Esophagus squamous epithelium (tissue), 5 donors: ENCODE data around the gene FAM120B. TPM values are rescaled to one million over a fixed set of nuclear protein-coding genes. Genes with fewer than 3 reads are reported as not detected.

Experiments used
- DNase-seq: peaks from one replicate; lab custom pipeline; 2025; lab: John Stamatoyannopoulos, UW
- H3K27ac ChIP-seq, 4 donors: fragments of 200-600 bp; sonication (generic); one replicate each; pipeline ENCODE4 v1.5.1; 2016 to 2019; ENCODE audit warnings: mild to moderate bottlenecking in 1 of 4
- H3K27me3 ChIP-seq, 4 donors: fragments of 200-600 bp; sonication (generic); 1 replicate in 3 of 4; 2 replicates in 1 of 4; pipeline versions ENCODE4 v1.5.1 to v1.6.0; 2017 to 2021; ENCODE audit warnings: antibody characterized with exemption in 1 of 4
- H3K36me3 ChIP-seq, 3 donors: fragments of 200-600 bp; sonication (generic); one replicate each; pipeline ENCODE4 v1.5.1; 2016 to 2019
- H3K4me1 ChIP-seq, 3 donors: fragments of 200-600 bp; sonication (generic); one replicate each; pipeline ENCODE4 v1.5.1; 2017 to 2019
- H3K4me3 ChIP-seq, 4 donors: fragments of 200-600 bp; sonication (generic); 1 replicate in 3 of 4; 2 replicates in 1 of 4; pipeline ENCODE4 v1.5.1; 2016 to 2019; ENCODE audit warnings: mild to moderate bottlenecking in 2 of 4, moderate library complexity in 1 of 4
- H3K9me3 ChIP-seq, 3 donors: fragments of 200-600 bp; sonication (generic); one replicate each; pipeline ENCODE4 v1.5.1; 2016 to 2019
- POLR2A ChIP-seq, 4 donors: fragments of 450-650 bp; IDR thresholded peaks; one replicate each; pipeline ENCODE4 v1.6.1; 2017; ENCODE audit warnings: antibody characterized with exemption in 4 of 4, mild to moderate bottlenecking in 4 of 4, moderate library complexity in 3 of 4
- WGBS, 2 donors: methylation state at CpG; one replicate each; pipeline ENCODE4 v1.1.5; 2018; 5-methylcytosine and 5-hydroxymethylcytosine counted together
- intact Hi-C: fragments of 100-400 bp; cut with DNase I; formaldehyde crosslinking; loops from one replicate; pipeline ENCODE4 v1.15.0; 2022
- total RNA-seq, 4 donors: library from RNA; depleted of rRNA; stranded (reverse); fragments of >200 nt; gene quantifications; one replicate each; pipeline ENCODE4 v1.1.0, GENCODE V29; 2016
- TF ChIP-seq, protein P1 (sequence below), 6 experiments: fragments of 450-650 bp in 4 of 6; fragments of 200-600 bp in 2 of 6; sonication (generic) in 2 of 6; IDR thresholded peaks; one replicate each; pipeline ENCODE4 v1.5.1; 2016 to 2019; ENCODE audit warnings: antibody characterized with exemption in 6 of 6, mild to moderate bottlenecking in 4 of 6, moderate library complexity in 4 of 6
- donor health status: DM: yes; HTN: yes; CAD: no.

FAM120B gene
- total RNA-seq, 4 donors from 2014 or later = 8.4 to 25.6 (median 12.9) TPM

DNA sequence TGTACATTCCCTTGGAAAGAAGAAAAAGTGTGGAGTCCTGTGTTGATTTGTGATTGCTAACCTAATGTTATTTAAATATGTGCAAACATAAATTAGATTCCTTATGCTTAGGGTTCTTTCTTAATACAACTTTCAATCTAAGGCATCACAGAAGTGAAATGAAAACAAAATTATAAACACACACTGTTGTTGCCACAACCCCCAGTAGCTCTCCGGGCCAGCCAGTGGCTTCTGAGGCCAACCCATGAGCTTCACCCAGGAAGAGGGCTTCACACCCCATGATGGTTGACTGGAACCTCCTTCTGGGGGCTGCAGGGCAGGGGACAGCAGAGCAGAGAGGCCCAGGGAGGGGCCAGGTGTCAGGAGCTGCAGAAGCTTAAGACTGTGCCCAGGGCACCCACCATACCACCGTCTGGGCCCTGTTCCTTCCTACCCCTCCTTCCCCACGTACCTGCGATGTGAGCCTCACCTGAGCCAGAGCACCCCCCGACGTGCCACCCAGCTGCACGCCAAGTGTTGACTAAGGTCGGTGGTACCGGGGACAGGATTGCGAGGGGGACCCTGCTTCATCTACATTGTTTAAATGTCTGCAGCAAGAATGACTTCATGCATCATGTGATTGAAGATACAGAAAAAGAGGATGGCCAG is 110.5 kb downstream of the FAM120B start:
- Histone ChIP-seq H3K36me3 (no peaks in the 10 kb centered on the region), H3K4me1 (no peaks in the 10 kb centered on the region), H3K9me3 (no peaks in the 10 kb centered on the region), H3K27ac (no peak overlapping the region), H3K4me3 (no peak overlapping the region), H3K27me3 (peaks cover 0 to 57% (median 0%) of the 10 kb centered on the region in 4 donors)
- 86 to 96% methylated on average over 5 to 10 of the region's 10 CpGs for WGBS, 2 donors
- no peak for DNase-seq
- intact Hi-C loops = no loop called here
- TF ChIP-seq, protein P1, sequence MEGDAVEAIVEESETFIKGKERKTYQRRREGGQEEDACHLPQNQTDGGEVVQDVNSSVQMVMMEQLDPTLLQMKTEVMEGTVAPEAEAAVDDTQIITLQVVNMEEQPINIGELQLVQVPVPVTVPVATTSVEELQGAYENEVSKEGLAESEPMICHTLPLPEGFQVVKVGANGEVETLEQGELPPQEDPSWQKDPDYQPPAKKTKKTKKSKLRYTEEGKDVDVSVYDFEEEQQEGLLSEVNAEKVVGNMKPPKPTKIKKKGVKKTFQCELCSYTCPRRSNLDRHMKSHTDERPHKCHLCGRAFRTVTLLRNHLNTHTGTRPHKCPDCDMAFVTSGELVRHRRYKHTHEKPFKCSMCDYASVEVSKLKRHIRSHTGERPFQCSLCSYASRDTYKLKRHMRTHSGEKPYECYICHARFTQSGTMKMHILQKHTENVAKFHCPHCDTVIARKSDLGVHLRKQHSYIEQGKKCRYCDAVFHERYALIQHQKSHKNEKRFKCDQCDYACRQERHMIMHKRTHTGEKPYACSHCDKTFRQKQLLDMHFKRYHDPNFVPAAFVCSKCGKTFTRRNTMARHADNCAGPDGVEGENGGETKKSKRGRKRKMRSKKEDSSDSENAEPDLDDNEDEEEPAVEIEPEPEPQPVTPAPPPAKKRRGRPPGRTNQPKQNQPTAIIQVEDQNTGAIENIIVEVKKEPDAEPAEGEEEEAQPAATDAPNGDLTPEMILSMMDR (IDR thresholded peaks at IDR 0.05) = no peak
- TF ChIP-seq POLR2A (IDR thresholded peaks at IDR 0.05) = no peak

DNA sequence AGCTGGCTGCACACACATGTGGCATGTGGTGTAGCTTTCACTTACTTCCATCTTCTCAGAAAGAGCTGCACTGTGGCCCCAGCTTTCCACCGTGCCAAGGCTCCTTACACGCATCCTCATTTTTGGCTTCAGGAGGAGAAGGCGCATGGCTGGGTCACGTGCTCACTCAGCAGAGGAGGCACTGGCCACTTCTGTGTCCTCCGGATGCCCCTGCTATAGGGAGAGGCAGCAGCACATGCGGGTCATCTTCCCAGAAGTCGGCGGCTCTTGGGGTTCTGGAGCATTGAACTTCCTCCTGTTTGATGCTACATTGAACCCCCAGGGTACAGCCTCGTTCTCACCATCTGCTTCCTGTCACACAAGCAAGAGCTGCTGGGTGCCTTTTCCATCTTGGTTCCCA is 111.3 kb downstream of the FAM120B start:
- intact Hi-C loops = no loop called here
- H3K4me1 ChIP-seq = no peaks in the 10 kb centered on the region
- no peaks in the 10 kb centered on the region for H3K9me3 ChIP-seq
- DNase-seq = no peak
- peaks cover 0 to 62% (median 0%) of the 10 kb centered on the region in 4 donors for H3K27me3 ChIP-seq
- H3K4me3 ChIP-seq = no peak overlapping the region
- no peak for TF ChIP-seq POLR2A (IDR thresholded peaks at IDR 0.05)
- TF ChIP-seq, protein P1 (IDR thresholded peaks at IDR 0.05) = no peak
- no peaks in the 10 kb centered on the region for H3K36me3 ChIP-seq
- H3K27ac ChIP-seq = no peak overlapping the region
- 86 to 88% methylated on average over 6 to 9 of the region's 9 CpGs for WGBS, 2 donors

- no peaks in the 10 kb centered on the region for H3K9me3 ChIP-seq
- intact Hi-C loops = no loop called here
- TF ChIP-seq, protein P1 (IDR thresholded peaks at IDR 0.05) = no peak
- no peak for DNase-seq
- H3K27me3 ChIP-seq = peaks cover 0 to 86% (median 0%) of the 10 kb centered on the region in 4 donors
- no peaks in the 10 kb centered on the region for H3K36me3 ChIP-seq
- no peaks in the 10 kb centered on the region for H3K4me1 ChIP-seq
- whole genome bisulfite sequencing, 2 donors = 53 to 58% methylated on average over 7 of the region's 7 CpGs
- H3K27ac ChIP-seq = no peak overlapping the region
- H3K4me3 ChIP-seq = no peak overlapping the region
These were observed 113.7 kb downstream of the FAM120B start for GRCh38 chr6:170420283-170420682.

GRCh38 chr6:170420791-170421776 is 114.5 kb downstream of the FAM120B start:
- WGBS, 2 donors = 85 to 86% methylated on average over 24 to 55 of the region's 70 CpGs
- no peak overlapping the region for H3K27ac ChIP-seq
- H3K4me1 ChIP-seq = no peaks in the 10 kb centered on the region
- no peaks in the 10 kb centered on the region for H3K36me3 ChIP-seq
- no peak overlapping the region for H3K4me3 ChIP-seq
- no peak for DNase-seq
- H3K27me3 ChIP-seq = peaks cover 0 to 85% (median 0%) of the 10 kb centered on the region in 4 donors
- no peak for TF ChIP-seq POLR2A (IDR thresholded peaks at IDR 0.05)
- TF ChIP-seq, protein P1 (IDR thresholded peaks at IDR 0.05) = no peak
- intact Hi-C loops = no loop called here
- no peaks in the 10 kb centered on the region for H3K9me3 ChIP-seq

GRCh38 chr6:170421921-170422320 is 115.4 kb downstream of the FAM120B start:
- no peak for DNase-seq
- TF ChIP-seq, protein P1 (IDR thresholded peaks at IDR 0.05) = no peak
- no peak for TF ChIP-seq POLR2A (IDR thresholded peaks at IDR 0.05)
- Histone ChIP-seq H3K4me3 (no peak overlapping the region), H3K27me3 (peaks cover 0 to 82% (median 0%) of the 10 kb centered on the region in 4 donors), H3K4me1 (no peaks in the 10 kb centered on the region), H3K27ac (no peak overlapping the region), H3K9me3 (no peaks in the 10 kb centered on the region), H3K36me3 (no peaks in the 10 kb centered on the region)
- 62 to 63% methylated on average over 7 to 9 of the region's 10 CpGs for WGBS, 2 donors
- intact Hi-C loops = no loop called here
